Nephron progenitor cell (in vitro differentiated cells): Measurements from ENCODE around the gene CNOT8.

Experiments used
- DNase-seq: peaks from one replicate; pipeline ENCODE4 v3.0.0; 2021
- H3K27ac Mint-ChIP-seq: 2 replicates; pipeline ENCODE4 v1.8.0; 2021; ENCODE audit warnings: mild to moderate bottlenecking, moderate library complexity, mixed read lengths
- H3K27me3 Mint-ChIP-seq: 2 replicates; pipeline ENCODE4 v1.8.0; 2021; ENCODE audit warnings: mild to moderate bottlenecking, low read depth, mixed read lengths; ENCODE audit not compliant: poor library complexity
- H3K36me3 Mint-ChIP-seq: 2 replicates; pipeline ENCODE4 v1.8.0; 2021; ENCODE audit warnings: low read depth, mixed read lengths
- H3K4me1 Mint-ChIP-seq: 2 replicates; pipeline ENCODE4 v1.8.0; 2021; ENCODE audit warnings: mixed read lengths
- H3K4me3 Mint-ChIP-seq: 2 replicates; pipeline ENCODE4 v1.8.0; 2021; ENCODE audit warnings: mild to moderate bottlenecking, moderate library complexity, mixed read lengths
- H3K9me3 Mint-ChIP-seq: 2 replicates; pipeline ENCODE4 v1.8.0; 2021; ENCODE audit warnings: mild to moderate bottlenecking, moderate library complexity, mixed read lengths
- TF ChIP-seq, protein P1 (sequence below): fragments of 200-600 bp; sonication (generic); IDR thresholded peaks from 2 replicates; pipeline ENCODE4 v1.5.0; 2021; ENCODE audit warnings: antibody characterized with exemption

The CNOT8 gene

DNA sequence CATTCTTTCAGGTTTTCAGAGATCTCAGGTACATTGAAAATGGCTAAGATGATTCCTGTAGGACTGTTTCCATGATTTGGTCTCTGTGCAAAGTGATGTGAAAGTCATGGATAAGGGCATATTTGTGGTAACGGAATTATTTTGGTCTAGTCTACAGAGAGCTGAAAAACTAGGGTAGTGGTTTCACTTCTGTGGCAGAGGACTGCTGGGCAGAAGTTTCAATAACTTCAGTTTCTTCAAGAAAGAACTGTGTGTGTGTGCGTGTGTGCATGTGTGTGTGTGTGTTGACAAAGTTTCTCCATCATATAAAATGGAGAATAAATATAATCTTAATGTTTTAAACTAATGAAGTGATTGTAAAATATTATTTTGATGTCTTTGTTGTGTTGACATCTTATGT is 4.3 kb downstream of the CNOT8 start:
- Mint-ChIP-seq H3K4me1 (peaks cover 40% of the 10 kb centered on the region), H3K27ac (no peak overlapping the region), H3K36me3 (peaks cover 55% of the 10 kb centered on the region), H3K27me3 (no peaks in the 10 kb centered on the region), H3K4me3 (no peak overlapping the region), H3K9me3 (no peaks in the 10 kb centered on the region)
- no peak for DNase-seq
- TF ChIP-seq, protein P1, sequence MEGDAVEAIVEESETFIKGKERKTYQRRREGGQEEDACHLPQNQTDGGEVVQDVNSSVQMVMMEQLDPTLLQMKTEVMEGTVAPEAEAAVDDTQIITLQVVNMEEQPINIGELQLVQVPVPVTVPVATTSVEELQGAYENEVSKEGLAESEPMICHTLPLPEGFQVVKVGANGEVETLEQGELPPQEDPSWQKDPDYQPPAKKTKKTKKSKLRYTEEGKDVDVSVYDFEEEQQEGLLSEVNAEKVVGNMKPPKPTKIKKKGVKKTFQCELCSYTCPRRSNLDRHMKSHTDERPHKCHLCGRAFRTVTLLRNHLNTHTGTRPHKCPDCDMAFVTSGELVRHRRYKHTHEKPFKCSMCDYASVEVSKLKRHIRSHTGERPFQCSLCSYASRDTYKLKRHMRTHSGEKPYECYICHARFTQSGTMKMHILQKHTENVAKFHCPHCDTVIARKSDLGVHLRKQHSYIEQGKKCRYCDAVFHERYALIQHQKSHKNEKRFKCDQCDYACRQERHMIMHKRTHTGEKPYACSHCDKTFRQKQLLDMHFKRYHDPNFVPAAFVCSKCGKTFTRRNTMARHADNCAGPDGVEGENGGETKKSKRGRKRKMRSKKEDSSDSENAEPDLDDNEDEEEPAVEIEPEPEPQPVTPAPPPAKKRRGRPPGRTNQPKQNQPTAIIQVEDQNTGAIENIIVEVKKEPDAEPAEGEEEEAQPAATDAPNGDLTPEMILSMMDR = no peak

DNA sequence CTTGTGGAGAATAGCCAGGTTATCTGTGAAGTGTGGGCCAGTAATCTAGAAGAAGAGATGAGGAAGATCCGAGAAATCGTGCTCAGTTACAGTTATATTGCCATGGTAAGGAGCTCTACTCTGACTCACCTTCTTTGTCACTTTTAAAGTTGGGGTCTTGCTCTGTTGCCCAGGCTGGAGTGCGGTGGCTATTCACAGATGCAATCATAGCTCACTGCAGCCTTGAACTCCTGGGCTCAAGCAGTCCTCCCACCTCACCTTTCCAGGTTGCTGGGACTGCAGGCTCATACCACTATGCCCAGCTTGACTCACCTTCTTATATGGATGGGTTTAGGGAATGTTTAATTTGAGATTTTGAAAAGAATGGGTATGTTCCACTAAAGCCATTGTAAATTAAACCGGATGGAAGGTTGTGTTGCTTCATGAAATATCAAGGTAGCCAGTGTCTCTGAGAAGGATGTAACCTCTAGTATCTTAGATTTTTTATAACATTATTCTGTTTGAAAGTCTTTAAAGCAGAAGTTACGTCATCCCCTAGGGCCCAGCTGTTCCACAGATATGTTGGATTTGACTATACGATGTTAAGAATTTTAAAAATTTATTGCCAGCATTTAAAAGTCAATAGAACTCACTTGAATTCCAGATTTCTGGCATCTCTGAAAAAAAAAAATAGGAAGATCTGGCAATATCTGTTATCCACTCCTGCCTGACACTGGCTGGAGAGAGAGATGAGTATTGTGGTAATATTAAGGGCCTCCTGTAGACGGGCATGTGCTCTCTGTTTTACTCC is 5.1 kb downstream of the CNOT8 start:
- Mint-ChIP-seq H3K36me3 (peaks cover 57% of the 10 kb centered on the region), H3K27me3 (no peaks in the 10 kb centered on the region), H3K4me1 (peaks cover 40% of the 10 kb centered on the region), H3K4me3 (no peak overlapping the region), H3K9me3 (no peaks in the 10 kb centered on the region), H3K27ac (no peak overlapping the region)
- TF ChIP-seq, protein P1 = no peak
- no peak for DNase-seq

DNA sequence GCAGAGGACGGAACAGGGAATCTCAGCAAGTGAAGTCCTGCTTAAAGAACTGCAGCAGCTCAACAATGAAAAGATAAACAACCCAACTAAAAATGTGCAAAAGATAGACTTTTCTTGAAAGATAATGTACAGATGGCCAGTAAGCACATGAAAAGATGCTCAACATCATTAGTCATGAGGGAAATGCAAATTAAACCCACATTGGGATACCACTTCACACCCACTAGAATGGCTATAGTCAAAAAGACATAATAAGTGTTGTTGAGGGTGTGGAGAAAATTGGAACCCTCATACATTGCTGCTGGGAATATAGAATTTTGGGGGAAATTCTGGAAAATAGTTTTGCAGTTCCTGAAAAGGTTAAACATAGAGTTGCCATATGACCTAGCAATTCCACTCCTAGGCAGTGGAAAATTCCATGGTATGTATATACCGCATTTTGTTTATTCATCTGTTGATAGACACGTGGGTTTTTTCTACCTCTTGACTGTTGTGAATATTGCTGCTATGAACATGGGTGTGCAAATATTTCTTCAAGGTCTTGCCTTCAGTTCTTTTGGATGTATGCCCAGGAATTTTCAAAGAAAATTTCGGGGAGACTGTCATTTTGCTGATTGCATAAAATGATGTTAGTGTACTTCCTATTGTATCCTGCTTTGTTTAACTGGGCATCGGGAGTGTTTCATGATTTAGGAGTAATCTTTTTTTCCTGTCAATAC is 7.2 kb downstream of the CNOT8 start:
- no peak for DNase-seq
- H3K36me3 Mint-ChIP-seq = peaks cover 69% of the 10 kb centered on the region
- H3K9me3 Mint-ChIP-seq = no peaks in the 10 kb centered on the region
- no peak overlapping the region for H3K27ac Mint-ChIP-seq
- TF ChIP-seq, protein P1 = no peak
- H3K4me3 Mint-ChIP-seq = no peak overlapping the region
- H3K27me3 Mint-ChIP-seq = no peaks in the 10 kb centered on the region
- peaks cover 24% of the 10 kb centered on the region for H3K4me1 Mint-ChIP-seq

DNA sequence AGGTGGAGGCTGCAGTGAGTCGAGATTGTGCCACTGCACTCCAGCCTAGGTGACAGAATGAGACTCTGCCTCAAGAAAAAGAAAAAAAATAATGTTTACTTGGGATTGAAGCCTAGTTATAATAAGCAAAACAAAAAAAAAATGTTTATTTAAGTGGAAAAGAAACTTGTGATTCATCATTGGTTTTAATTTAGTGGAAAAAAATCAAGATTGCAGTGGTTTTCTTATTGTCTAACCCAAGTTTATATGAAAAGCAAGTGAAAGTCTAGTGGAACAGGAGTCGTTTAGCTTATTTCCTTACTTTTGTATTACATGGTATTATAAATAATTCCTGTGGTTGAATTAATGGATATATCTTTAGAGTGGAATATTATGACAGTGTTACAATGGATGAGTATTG is 8.4 kb downstream of the CNOT8 start:
- Mint-ChIP-seq H3K4me3 (no peak overlapping the region), H3K27me3 (no peaks in the 10 kb centered on the region), H3K9me3 (no peaks in the 10 kb centered on the region), H3K27ac (no peak overlapping the region), H3K36me3 (peaks cover 74% of the 10 kb centered on the region), H3K4me1 (peaks cover 12% of the 10 kb centered on the region)
- TF ChIP-seq, protein P1 = no peak
- DNase-seq = no peak

DNA sequence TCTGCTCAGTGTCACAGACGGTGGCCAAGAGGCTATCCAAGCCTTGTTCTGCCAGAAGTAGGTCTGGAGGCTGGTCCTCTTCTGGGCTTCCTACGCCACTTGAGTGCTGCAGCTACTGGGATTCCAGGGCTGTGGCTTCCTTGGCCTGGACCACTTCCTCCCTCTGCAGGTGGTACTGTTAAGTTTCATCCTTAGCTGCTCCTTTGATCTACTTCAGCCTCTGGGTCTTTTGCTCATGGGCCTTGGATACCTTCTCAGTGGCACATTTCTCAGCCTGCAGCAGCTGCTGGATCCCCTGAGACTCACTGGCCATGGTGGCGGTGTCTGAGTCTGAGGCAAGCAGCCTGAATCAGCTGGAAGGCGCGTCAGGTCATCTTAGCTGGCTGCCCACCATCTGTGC is 10.3 kb downstream of the CNOT8 start:
- Mint-ChIP-seq H3K4me3 (no peak overlapping the region), H3K4me1 (no peaks in the 10 kb centered on the region), H3K27me3 (no peaks in the 10 kb centered on the region), H3K36me3 (peaks cover 74% of the 10 kb centered on the region), H3K27ac (peak overlapping the region; percentile 5), H3K9me3 (no peaks in the 10 kb centered on the region)
- TF ChIP-seq, protein P1 = peak; percentile 12
- DNase-seq = no peak

DNA sequence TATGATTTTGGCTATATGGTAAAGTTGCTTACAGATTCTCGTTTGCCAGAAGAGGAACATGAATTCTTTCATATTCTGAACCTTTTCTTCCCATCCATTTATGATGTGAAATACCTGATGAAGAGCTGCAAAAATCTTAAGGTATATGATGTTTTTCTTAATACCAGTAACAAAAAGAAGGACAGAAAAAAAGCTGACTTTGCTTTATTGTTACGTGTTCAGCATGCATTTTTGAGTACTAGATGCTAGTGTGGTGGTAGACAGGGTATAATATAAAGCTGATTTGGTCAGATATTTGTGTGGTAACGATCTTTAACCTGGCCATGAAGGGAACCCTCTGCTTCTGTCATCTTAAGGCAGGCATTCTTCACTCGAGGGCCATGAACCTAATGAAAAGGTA is 13.3 kb downstream of the CNOT8 start:
- no peaks in the 10 kb centered on the region for H3K4me1 Mint-ChIP-seq
- H3K36me3 Mint-ChIP-seq = peaks cover 73% of the 10 kb centered on the region
- H3K9me3 Mint-ChIP-seq = no peaks in the 10 kb centered on the region
- H3K4me3 Mint-ChIP-seq = no peak overlapping the region
- no peaks in the 10 kb centered on the region for H3K27me3 Mint-ChIP-seq
- H3K27ac Mint-ChIP-seq = no peak overlapping the region
- TF ChIP-seq, protein P1 = no peak
- no peak for DNase-seq
